HepG2 (cell line): ENCODE data around the gene CCL17. TPM values are rescaled to one million over a fixed set of nuclear protein-coding genes. Genes with fewer than 3 reads are reported as not detected.

Experiments used
- AHDC1 ChIP-seq: sonication (generic); formaldehyde crosslinking; IDR thresholded peaks from 2 replicates; pipeline ENCODE4 v1.5.1; 2020; ENCODE audit warnings: mild to moderate bottlenecking, missing genetic modification reagents, borderline replicate concordance
- KDM2A ChIP-seq: sonication (generic); formaldehyde crosslinking; IDR thresholded peaks from 2 replicates; pipeline ENCODE4 v1.4.0; 2020; ENCODE audit warnings: low read depth, missing genetic modification reagents, borderline replicate concordance
- NFAT5 ChIP-seq: sonication (generic); formaldehyde crosslinking; IDR thresholded peaks from 2 replicates; pipeline ENCODE4 v1.4.0; 2020; ENCODE audit warnings: missing genetic modification reagents
- NR3C1 ChIP-seq: sonication (generic); formaldehyde crosslinking; IDR thresholded peaks from 2 replicates; pipeline ENCODE4 v1.4.0; 2020; ENCODE audit warnings: missing genetic modification reagents
- REXO4 ChIP-seq: sonication (generic); formaldehyde crosslinking; IDR thresholded peaks from 2 replicates; pipeline ENCODE4 v1.8.0; 2022; ENCODE audit warnings: missing genetic modification reagents, mild to moderate bottlenecking, borderline replicate concordance
- SRF ChIP-seq: IDR thresholded peaks from 2 replicates; pipeline ENCODE4 v1.6.1; 2011; ENCODE audit warnings: mild to moderate bottlenecking, low read depth, low read length, moderate library complexity
- TFDP1 ChIP-seq: IDR thresholded peaks from 2 replicates; pipeline ENCODE4 v1.6.1; 2016; ENCODE audit warnings: missing compliant biosample characterization, missing genetic modification reagents, borderline replicate concordance
- TSC22D2 ChIP-seq: sonication (generic); formaldehyde crosslinking; IDR thresholded peaks from 2 replicates; pipeline ENCODE4 v1.5.1; 2020; ENCODE audit warnings: missing genetic modification reagents, mild to moderate bottlenecking, borderline replicate concordance
- ZBTB43 ChIP-seq: sonication (generic); formaldehyde crosslinking; conservative IDR thresholded peaks from 2 replicates; pipeline ENCODE4 v1.4.0; 2020; ENCODE audit warnings: missing genetic modification reagents
- ZFP36L1 ChIP-seq: sonication (generic); formaldehyde crosslinking; IDR thresholded peaks from 2 replicates; pipeline ENCODE4 v1.8.0; 2022; ENCODE audit warnings: mild to moderate bottlenecking, missing genetic modification reagents, moderate library complexity
- ZMAT5 ChIP-seq: sonication (generic); formaldehyde crosslinking; IDR thresholded peaks from 2 replicates; pipeline ENCODE4 v1.5.0; 2020; ENCODE audit warnings: mild to moderate bottlenecking, low read depth, missing genetic modification reagents, borderline replicate concordance
- ZNF414 ChIP-seq: sonication (generic); formaldehyde crosslinking; IDR thresholded peaks from 2 replicates; pipeline ENCODE4 v1.5.0; 2020; ENCODE audit warnings: missing genetic modification reagents
- ZNF557 ChIP-seq: sonication (generic); formaldehyde crosslinking; IDR thresholded peaks from 2 replicates; pipeline ENCODE4 v1.4.0; 2020; ENCODE audit warnings: missing genetic modification reagents
- polyA plus RNA-seq, 8 experiments: library from polyadenylated mRNA; depleted of rRNA in 3 of 8; stranded (reverse) in 7 of 8; unstranded in 1 of 8; fragments of >200 nt; fragmentation: Illumina TruSeq in 4 of 8; extraction: Trizol in 4 of 8; gene quantifications; 2 replicates each; pipeline versions ENCODE4 v1.2.1 to v1.2.3, GENCODE V29; 2011 to 2016; ENCODE audit warnings: low read depth in 4 of 8, missing spikeins in 1 of 8, mixed read lengths in 1 of 8; ENCODE audit not compliant: insufficient read depth in 1 of 8
- total RNA-seq, 5 experiments: library from RNA; depleted of rRNA; stranded (reverse); fragments of >200 nt; fragmentation: Illumina TruSeq; extraction: Trizol; gene quantifications; 2 replicates each; pipeline ENCODE4 v1.2.3, GENCODE V29; 2016; ENCODE audit warnings: low read depth in 1 of 5

CCL17 gene
- total and polyA plus RNA-seq, 2 of the 13 experiments (the other 11 are each of a cell fraction or from before 2014, with no cell fraction given): not detected

GRCh38 chr16:57447186-57447962, 42.8 kb downstream of the CCL17 start, which contains the start of the genes CIAPIN1 and COQ9 (continued):
- TF ChIP-seq KDM2A (CRISPR knock-in tag): peak; percentile 98
- TF ChIP-seq ZNF414 (CRISPR knock-in tag): no peak
- peak; percentile 82 for TF ChIP-seq NFAT5 (CRISPR knock-in tag)
- TF ChIP-seq SRF: no peak
- TF ChIP-seq AHDC1 (CRISPR knock-in tag): no peak
- TF ChIP-seq ZBTB43 (CRISPR knock-in tag): no peak
- peak; percentile 82 for TF ChIP-seq TFDP1 (CRISPR knock-in tag)
- TF ChIP-seq ZNF557 (CRISPR knock-in tag): 0 out of 2 replicates have a peak, but pooled peaks have one; percentile 38
- TF ChIP-seq TSC22D2 (CRISPR knock-in tag): peak; percentile 75
- no peak for TF ChIP-seq ZMAT5
- TF ChIP-seq REXO4 (CRISPR knock-in tag): no peak
- no peak for TF ChIP-seq NR3C1 (CRISPR knock-in tag)
- no peak for TF ChIP-seq ZFP36L1 (CRISPR knock-in tag)
